Cardiac fibroblast (primary cell): Measurements from ENCODE around the gene NR3C1.

ENCODE experiments used
- DNase-seq, 2 donors: peaks; one replicate each; pipeline versions ENCODE4 v3.0.0 to v3.0.0-alpha.2; 2010; ENCODE audit warnings: low read depth in 2 of 2
- H3K4me3 ChIP-seq, 2 donors: replicated peaks in 1 of 2; 1 replicate in 1 of 2; 2 replicates in 1 of 2; pipeline ENCODE4 v1.5.1; 2011; ENCODE audit warnings: low read depth in 2 of 2, low read length in 2 of 2, mild to moderate bottlenecking in 2 of 2, moderate library complexity in 1 of 2
- TF ChIP-seq, protein P1 (sequence below): IDR thresholded peaks from one replicate; pipeline ENCODE4 v1.5.1; 2011; ENCODE audit warnings: low read depth, mild to moderate bottlenecking, low read length, inconsistent platforms

NR3C1 gene

GRCh38 chr5:143413958-143414669 lies 10.6 kb upstream of the NR3C1 start:
- peak in 1 of 2 donors; percentile 27 for DNase-seq
- H3K4me3 ChIP-seq = no peak overlapping the region
- TF ChIP-seq, protein P1, sequence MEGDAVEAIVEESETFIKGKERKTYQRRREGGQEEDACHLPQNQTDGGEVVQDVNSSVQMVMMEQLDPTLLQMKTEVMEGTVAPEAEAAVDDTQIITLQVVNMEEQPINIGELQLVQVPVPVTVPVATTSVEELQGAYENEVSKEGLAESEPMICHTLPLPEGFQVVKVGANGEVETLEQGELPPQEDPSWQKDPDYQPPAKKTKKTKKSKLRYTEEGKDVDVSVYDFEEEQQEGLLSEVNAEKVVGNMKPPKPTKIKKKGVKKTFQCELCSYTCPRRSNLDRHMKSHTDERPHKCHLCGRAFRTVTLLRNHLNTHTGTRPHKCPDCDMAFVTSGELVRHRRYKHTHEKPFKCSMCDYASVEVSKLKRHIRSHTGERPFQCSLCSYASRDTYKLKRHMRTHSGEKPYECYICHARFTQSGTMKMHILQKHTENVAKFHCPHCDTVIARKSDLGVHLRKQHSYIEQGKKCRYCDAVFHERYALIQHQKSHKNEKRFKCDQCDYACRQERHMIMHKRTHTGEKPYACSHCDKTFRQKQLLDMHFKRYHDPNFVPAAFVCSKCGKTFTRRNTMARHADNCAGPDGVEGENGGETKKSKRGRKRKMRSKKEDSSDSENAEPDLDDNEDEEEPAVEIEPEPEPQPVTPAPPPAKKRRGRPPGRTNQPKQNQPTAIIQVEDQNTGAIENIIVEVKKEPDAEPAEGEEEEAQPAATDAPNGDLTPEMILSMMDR = no peak

GRCh38 chr5:143412661-143413342 lies 9.3 kb upstream of the NR3C1 start:
- TF ChIP-seq, protein P1 = no peak
- H3K4me3 ChIP-seq = no peak overlapping the region
- no peak for DNase-seq

DNA sequence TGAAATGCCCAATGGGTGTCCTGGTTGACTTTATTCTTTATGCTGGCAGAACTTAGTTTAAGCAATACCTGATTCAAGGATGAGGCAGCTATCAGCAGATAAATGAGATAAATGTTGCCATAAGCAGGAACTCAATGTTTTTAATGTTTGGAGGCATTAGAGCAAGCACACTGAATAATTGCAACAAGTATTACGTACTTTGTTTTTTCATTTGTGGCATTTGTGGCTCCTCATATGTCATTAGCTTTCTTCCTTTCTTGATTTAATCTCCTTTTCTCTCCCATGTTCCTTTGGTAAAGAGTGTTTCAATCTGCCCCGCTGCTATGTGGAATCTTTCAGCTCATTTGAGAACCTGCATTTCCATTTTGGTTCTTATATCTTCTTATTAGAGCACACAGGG lies 6.4 kb upstream of the NR3C1 start:
- DNase-seq = no peak
- TF ChIP-seq, protein P1 = no peak
- no peak overlapping the region for H3K4me3 ChIP-seq

DNA sequence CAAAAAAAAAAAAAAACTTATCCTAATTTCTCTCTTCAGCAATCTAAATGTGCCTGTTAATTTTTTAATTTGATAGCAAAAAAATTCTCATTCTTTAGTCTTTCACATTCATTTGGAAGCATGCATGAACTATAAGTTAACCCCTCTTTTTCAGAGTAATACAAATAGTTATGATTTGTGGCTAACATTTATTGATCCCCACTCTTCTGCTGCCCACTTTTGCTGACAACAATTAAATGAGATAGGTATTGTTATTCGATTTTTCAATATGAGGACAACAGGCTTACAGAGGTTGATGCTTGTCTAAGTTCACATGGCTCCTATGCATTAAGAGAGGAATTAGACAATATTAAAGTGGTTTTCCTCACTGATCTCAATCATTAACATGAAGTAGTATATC lies 2.9 kb upstream of the NR3C1 start:
- TF ChIP-seq, protein P1 = no peak

DNA sequence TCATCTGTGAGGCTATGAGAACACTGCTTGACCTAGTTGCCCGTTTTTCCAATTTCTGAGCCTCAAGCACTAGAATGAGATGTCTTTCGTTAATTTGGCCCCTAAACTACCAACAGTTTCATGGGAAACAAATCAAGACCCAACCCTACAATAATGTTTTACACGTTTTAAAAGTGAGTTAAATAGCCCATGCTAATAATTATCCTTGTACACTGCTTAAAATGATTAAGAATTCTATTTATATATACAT lies 2.3 kb upstream of the NR3C1 start:
- TF ChIP-seq, protein P1 = no peak
- H3K4me3 ChIP-seq = peak overlapping the region; percentile 86 to 88
- DNase-seq = no peak

More for the DNA sequence above, 2.9 kb upstream of the NR3C1 start:
- no peak for DNase-seq
- H3K4me3 ChIP-seq = no peak overlapping the region

DNA sequence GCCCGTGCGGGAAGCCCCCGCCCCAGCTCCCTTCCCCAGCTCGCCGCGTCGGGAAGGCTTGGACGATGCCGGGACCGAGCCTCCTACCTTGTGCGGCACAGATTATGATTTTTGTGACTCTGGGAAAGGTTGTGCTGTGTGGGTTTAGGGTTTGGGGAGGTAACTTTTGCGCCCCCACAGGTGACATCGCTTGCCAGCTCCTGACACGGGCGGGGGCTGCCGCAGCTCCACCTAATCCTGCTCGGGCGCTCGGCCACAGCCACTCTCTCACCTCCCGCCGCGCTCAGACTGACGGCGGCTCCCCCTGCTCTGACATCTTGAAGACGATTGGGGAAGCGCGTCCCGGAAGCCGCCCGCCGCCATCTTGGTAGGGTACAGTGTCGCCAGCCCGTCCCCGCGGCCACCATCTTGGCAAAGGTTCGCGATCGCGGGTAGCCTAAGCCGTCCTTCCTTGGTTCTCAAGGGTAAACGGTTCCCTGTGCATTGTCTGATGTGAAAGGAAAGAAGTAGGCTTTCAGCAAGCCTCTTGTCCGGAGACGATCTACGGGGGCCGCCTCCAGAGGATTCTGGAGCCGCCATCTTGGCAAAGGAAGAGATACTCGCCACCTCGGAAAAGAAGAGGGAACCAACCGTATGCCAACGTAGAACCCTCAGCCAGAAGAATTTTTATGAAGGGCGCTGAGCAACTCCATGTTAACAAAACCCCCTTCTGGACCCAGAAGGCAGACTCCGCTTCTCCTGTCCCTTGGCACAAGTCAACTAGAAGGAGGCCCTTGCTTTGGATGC lies 1.8 kb upstream of the NR3C1 start:
- DNase-seq = peak; percentile 85 to 89
- TF ChIP-seq, protein P1 = peak; percentile 17
- H3K4me3 ChIP-seq = peak overlapping the region; percentile 86 to 88
